ENCODE data around the gene SPN. TPM values are rescaled to one million over a fixed set of nuclear protein-coding genes. Genes with fewer than 3 reads are reported as not detected.
A peak's percentile ranks its signal among the peaks of the same experiment; 100 is the strongest.
"Not testable (repeated sequence)": the region's sequence is repeated elsewhere in the genome, so short reads cannot be mapped to it uniquely, and the experiment has no call there.

Gene SPN
- total RNA-seq, 1 donor from 2014 or later = 0.62 TPM

DNA sequence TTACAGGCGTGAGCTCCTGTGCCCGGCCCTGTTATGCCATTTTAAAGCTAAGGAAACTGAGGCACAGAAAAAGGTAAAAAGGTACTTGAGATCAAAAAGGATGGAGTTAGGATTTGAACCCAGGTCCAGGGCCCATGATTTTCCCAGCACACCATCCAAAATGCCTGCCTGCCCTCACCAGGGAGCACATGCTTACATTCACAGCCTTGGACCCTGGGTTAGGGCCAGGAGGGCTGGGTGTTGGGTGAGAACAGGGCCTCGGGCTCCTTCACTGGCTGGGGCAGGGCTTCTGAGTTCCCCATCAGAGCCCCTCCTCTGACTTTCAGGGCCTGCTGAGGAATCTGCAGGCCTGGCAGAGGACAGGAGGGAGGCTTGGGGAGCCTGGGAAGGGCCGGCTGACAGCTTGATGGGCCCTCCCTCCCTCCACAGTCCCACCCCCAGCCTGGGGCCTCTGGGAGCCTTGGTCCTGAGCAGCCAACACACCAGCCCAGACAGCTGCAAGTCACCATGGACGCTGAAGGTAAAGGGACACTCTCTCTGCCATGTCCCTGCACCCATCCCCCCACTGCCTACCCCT is 15.7 kb downstream of the SPN start, which contains the start of gene QPRT:
Gene QPRT, plus strand, starts transcription at position 490 of the 577 bp plus-strand sequence. Its CDS starts 18 bp downstream, at position 508.
- DNase-seq = peak; percentile 90

DNA sequence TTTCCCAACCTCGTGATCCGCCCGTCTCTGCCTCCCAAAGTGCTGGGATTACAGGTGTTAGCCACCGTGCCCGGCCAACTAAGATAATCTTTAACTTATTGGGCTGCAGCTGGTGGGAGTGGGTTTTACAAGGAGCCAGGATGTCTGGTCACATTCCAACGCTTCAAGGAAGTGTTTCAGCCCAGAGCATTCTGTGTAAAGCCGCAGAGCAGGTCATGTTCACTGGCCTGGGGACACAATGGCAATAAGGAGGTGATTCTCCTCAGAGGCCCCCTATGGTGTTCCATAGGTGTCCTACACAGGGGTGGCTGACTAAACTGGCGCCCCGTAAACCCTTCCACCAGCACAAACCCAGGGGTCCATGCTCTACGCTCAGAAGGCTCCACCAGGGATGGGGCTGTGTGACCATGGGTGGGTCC is 17.1 kb downstream of the SPN start:
- DNase-seq = no peak

GRCh38 chr16:29683543-29684090 is 20.6 kb downstream of the SPN start:
- no peak for DNase-seq

- no peak for DNase-seq
Measured at GRCh38 chr16:29684679-29685078, 21.6 kb downstream of the SPN start.

DNA sequence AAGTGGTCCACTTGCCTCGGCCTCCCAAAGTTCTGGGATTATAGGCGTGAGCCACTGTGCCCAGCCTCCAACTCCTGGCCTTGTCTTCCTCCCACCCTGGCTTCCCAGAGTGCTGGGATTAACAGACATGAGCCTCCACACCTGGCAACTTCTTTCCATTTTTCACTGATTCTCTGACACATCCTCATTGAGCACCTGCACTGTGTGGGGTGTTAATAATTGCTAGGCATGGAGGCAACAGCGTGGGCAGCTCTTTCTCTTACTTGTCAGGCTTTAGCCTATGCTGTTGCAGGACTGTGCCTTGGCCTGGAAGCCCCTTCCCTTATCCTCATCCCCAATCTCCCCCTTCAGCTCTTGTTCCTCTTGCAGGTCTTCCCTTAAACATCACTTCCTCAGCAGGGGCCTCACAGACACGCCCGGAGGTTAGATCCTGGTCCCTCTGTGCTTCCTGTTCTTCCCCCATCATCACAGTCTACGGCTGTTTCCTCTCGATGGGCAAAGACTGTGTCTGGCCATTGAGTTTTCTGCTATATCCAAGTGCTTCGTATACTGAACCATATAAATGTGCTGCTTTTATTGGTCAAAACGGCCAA is 23.8 kb downstream of the SPN start:
- DNase-seq = no peak

DNA sequence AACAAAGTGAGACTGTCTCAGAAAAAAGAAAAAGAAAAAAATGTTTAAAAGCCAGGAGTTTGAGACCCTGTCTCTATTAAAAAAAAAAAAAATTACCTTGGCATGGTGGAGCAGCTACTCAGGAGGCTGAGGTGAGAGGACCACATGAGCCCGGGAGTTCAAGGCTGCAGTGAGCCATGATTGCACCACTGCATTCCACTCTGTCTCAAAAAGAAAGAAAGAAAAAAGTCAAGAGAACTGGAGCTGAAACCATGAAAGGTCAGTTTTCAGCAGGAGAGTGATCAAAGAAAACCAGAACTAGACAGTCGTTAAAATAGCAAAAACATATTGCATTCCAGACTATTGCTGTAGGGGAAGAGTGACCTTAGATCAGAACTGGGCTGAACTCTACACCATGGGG is 24.7 kb downstream of the SPN start:
- no peak for DNase-seq

DNA sequence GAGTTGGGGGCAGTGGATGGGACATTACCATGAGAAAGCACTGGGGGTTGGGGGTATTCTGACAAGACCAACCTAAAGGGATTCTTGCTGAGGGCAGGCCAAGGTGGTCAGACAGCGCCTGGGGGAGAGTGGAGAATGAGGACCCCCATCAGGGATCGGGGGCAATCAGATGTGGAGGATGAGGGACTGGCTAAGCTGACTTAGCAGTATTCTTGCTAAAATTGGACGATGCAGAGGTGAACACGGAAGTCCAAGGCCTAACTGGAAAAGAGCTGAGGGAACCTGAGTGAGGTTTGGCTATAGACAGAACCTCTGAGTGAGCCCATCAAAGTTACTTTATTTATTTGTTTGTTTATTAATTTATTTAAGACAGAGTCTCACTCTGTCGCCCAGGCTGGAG is 25.1 kb downstream of the SPN start:
- no peak for DNase-seq

- not testable (repeated sequence) for DNase-seq
Measured at GRCh38 chr16:29689490-29690351, 26.7 kb downstream of the SPN start.

- DNase-seq = not testable (repeated sequence)
Measured at GRCh38 chr16:29692606-29693005, 29.6 kb downstream of the SPN start.

DNA sequence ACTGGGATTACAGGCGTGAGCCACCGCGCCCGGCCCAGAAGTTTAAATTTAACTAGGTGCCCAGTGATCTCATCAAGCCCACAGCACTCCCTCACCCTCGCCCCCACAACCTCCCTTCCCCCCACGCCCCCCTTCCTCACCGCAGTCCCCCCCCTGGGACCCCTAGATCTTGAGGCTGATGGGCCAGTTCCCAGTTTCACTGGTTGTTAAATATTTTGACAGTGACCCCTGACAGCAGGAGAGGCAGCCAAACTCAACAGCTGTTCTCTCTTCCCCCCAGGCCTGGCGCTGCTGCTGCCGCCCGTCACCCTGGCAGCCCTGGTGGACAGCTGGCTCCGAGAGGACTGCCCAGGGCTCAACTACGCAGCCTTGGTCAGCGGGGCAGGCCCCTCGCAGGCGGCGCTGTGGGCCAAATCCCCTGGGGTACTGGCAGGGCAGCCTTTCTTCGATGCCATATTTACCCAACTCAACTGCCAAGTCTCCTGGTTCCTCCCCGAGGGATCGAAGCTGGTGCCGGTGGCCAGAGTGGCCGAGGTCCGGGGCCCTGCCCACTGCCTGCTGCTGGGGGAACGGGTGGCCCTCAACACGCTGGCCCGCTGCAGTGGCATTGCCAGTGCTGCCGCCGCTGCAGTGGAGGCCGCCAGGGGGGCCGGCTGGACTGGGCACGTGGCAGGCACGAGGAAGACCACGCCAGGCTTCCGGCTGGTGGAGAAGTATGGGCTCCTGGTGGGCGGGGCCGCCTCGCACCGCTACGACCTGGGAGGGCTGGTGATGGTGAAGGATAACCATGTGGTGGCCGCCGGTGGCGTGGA is 31.5 kb downstream of the SPN start:
- DNase-seq = peak; percentile 93

DNA sequence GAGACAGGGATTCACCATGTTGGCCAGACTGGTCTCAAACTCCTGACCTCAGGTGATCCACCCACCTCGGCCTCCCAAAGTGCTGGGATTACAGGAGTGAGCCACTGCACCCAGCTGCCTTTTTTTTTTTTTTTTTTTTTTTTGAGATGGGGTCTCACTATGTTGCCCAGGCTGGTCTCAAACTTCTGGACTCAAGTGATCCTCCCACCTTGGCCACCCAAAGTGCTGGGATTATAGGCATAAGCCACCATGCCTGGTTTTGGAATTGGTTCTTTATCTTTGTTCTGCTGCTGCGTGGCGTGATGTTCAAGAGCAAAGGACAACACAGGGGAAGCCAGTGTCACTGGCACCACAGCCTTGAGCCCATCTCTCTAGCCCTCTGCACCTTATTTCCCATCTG is 32.6 kb downstream of the SPN start:
- DNase-seq = not testable (repeated sequence)

- no peak for DNase-seq
Measured at GRCh38 chr16:29696881-29697331, 33.9 kb downstream of the SPN start.

DNA sequence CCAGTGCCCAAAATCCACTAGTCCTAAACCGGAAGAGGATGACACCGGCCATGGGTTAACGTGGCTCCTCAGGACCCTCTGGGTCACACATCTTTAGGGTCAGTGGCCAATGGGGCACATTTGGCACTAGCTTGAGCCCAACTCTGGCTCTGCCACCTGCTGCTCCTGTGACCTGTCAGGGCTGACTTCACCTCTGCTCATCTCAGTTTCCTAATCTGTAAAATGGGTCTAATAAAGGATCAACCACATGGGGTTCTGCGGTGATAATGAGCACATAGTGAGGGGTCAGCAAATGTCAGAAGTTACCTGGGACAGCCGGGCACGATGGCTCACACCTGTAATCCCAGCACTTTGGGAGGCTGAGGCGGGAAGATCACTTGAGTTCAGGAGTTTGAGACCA is 34.3 kb downstream of the SPN start:
- no peak for DNase-seq

GRCh38 chr16:29698042-29698441 is 35.0 kb downstream of the SPN start:
- DNase-seq = no peak

- DNase-seq = no peak
Measured at GRCh38 chr16:29698484-29699323, 35.7 kb downstream of the SPN start.

GRCh38 chr16:29699324-29700219 is 36.5 kb downstream of the SPN start:
- DNase-seq = no peak

- peak; percentile 89 for DNase-seq
Measured at GRCh38 chr16:29700253-29700987, 37.4 kb downstream of the SPN start.

DNA sequence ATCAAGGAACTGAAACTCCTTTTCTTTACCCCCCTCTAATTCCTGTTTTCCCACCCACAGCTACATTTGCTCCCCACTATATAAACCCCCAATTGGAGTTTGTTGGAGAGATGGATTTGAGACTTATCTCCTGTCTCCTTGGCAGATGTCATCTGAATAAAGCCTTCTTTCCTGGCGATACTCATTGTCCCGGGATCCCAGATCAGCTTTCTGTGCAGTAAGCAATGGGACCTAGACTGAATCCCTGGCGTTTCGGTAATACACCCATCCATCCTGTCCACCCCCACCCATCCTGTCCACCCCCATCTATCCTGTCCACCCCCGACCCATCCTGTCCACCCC is 38.1 kb downstream of the SPN start:
- DNase-seq = no peak

GRCh38 chr16:29702269-29702668 is 39.2 kb downstream of the SPN start:
- DNase-seq = no peak

All from tongue (tissue), 2 donors.